OCI-LY7 (cell line): ENCODE measurements around the gene MMRN1. TPM values are rescaled to one million over a fixed set of nuclear protein-coding genes. Genes with fewer than 3 reads are reported as not detected.

Source experiments
- BruUV-seq: library from RNA; stranded (reverse); fragments of 400-500 nt; replicated peaks from 2 replicates; lab custom pipeline; 2021; lab: Mats Ljungman, UMichigan
- CTCF ChIA-PET: fragments of 300-600 bp; sonication (Branson Sonifier 250); formaldehyde crosslinking; loops from one replicate; lab custom pipeline; 2022; ENCODE audit warnings: antibody characterized with exemption; ENCODE audit not compliant: unreplicated experiment; lab: Charles Lee
- POLR2A ChIA-PET: fragments of 300-600 bp; sonication (Branson Sonifier 250); formaldehyde crosslinking; loops from one replicate; lab custom pipeline; 2022; ENCODE audit warnings: antibody characterized with exemption; lab: Charles Lee
- DNase-seq: peaks from one replicate; pipeline ENCODE4 v3.0.0-alpha.2; 2015; ENCODE audit warnings: low spot score
- H2AFZ ChIP-seq: fragments of 200-600 bp; sonication (generic), shearing (Covaris generic); 2 replicates; pipeline ENCODE4 v1.6.1; 2014; ENCODE audit warnings: mild to moderate bottlenecking, antibody characterized with exemption, low read length, moderate library complexity
- H3K27ac ChIP-seq: fragments of 200-600 bp; sonication (generic); 2 replicates; pipeline ENCODE4 v1.5.1; 2014; ENCODE audit warnings: mixed run types, low read depth, mild to moderate bottlenecking, moderate library complexity, low read length, inconsistent platforms; ENCODE audit not compliant: poor library complexity, severe bottlenecking
- H3K36me3 ChIP-seq: fragments of 200-600 bp; sonication (generic); 2 replicates; pipeline ENCODE4 v1.6.1; 2014; ENCODE audit warnings: mild to moderate bottlenecking, antibody characterized with exemption, low read length, moderate library complexity, mixed read lengths; ENCODE audit not compliant: insufficient read depth
- H3K4me1 ChIP-seq: fragments of 200-600 bp; sonication (generic); 2 replicates; pipeline ENCODE4 v1.5.1; 2014; ENCODE audit warnings: mild to moderate bottlenecking, low read length; ENCODE audit not compliant: insufficient read depth, poor library complexity, severe bottlenecking
- H3K4me2 ChIP-seq: fragments of 200-600 bp; sonication (generic); 2 replicates; pipeline ENCODE4 v1.6.1; 2014; ENCODE audit warnings: mild to moderate bottlenecking, low read length
- H3K4me3 ChIP-seq: fragments of 200-600 bp; sonication (generic); 2 replicates; pipeline ENCODE4 v1.5.1; 2014; ENCODE audit warnings: mild to moderate bottlenecking, low read depth, low read length; ENCODE audit not compliant: poor library complexity, severe bottlenecking
- H3K79me2 ChIP-seq: fragments of 200-600 bp; sonication (generic); 2 replicates; pipeline ENCODE4 v1.6.1; 2016; ENCODE audit warnings: low read depth, mild to moderate bottlenecking, low read length, moderate library complexity, mixed read lengths; ENCODE audit not compliant: insufficient read depth
- H3K9me2 ChIP-seq: fragments of 200-600 bp; sonication (generic); 2 replicates; pipeline ENCODE4 v1.6.1; 2016; ENCODE audit warnings: mild to moderate bottlenecking, low read length, mixed read lengths; ENCODE audit not compliant: insufficient read depth
- H3K9me3 ChIP-seq: fragments of 200-600 bp; sonication (generic); 2 replicates; pipeline ENCODE4 v1.6.1; 2014; ENCODE audit warnings: mild to moderate bottlenecking, mixed run types, low read length, mixed read lengths
- H4K20me1 ChIP-seq: fragments of 200-600 bp; sonication (generic); 2 replicates; pipeline ENCODE4 v1.6.1; 2014; ENCODE audit warnings: mild to moderate bottlenecking, antibody characterized with exemption, low read length, moderate library complexity, mixed read lengths; ENCODE audit not compliant: insufficient read depth
- CTCF ChIP-seq: fragments of 200-600 bp; sonication (generic); conservative IDR thresholded peaks from 2 replicates; pipeline ENCODE4 v1.5.1; 2014; ENCODE audit warnings: mild to moderate bottlenecking, antibody characterized with exemption, low read length, moderate library complexity, mixed read lengths
- EZH2phosphoT487 ChIP-seq: fragments of 200-600 bp; sonication (generic); IDR thresholded peaks from 2 replicates; pipeline ENCODE4 v1.6.1; 2018; ENCODE audit warnings: low read depth, borderline replicate concordance, mild to moderate bottlenecking, mixed run types, antibody characterized with exemption, low read length, moderate library complexity, mixed read lengths
- intact Hi-C: fragments of 100-400 bp; cut with micrococcal nuclease; formaldehyde crosslinking; loops from one replicate; pipeline ENCODE4 v1.10.0; 2022; ENCODE audit not compliant: unreplicated experiment
- total RNA-seq, 2 experiments: library from RNA; depleted of rRNA in 1 of 2; stranded (reverse); fragments of >200 nt in 1 of 2; shearing (Covaris generic) in 1 of 2; gene quantifications; 2 replicates each; pipeline ENCODE4 v1.2.3, GENCODE V29; 2014 to 2022

The MMRN1 gene
- total RNA-seq, 2 experiments from 2014 or later, result 0.13 TPM; not detected in 1

DNA sequence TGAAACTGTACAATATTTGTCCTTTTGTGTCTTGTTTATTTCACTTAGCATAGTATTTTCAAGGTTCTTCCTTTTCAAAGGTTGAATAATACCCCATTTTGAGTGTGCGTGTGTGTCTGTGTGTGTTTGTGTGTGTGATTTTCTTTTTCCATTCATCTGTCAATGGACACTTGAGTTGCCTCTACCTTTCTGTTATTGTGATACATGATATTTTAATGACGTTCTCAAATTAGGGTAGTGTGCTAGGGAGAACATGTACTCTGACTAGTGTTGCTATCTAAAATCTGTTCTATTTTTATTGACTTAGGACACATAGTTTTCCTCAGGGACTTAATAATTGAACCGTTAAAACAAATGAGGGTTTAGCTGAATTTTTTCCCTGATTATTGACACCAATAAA is 9.9 kb downstream of the MMRN1 start:
- POLR2A ChIA-PET, result no interaction called here
- BruUV-seq, result no TSS peak

DNA sequence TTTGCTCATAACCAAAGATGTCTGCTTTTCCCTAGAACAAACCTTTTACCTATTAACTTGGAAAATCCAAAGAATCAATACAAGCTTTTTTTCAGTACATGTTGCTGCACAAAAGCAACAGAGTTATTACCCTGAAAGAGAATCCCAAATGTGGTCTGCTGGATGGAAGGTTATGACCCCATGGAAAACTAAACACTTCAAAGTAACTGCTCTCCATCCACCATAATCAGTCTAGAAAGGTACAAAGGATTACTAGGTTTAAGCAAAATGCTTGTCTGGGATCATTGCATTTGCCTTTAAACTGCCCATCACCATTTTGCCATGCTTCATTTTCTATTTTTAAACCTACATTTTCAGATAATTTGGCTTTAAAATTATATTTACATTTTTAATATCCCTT is 11.7 kb downstream of the MMRN1 start:
- CTCF ChIA-PET, result no interaction called here

More for the DNA sequence above, 9.9 kb downstream of the MMRN1 start:
- no peaks in the 10 kb centered on the region for H4K20me1 ChIP-seq
- H3K27ac ChIP-seq, result no peak overlapping the region
- intact Hi-C loops, result loop anchor here (5.0 kb wide), 2 partner anchors 307 to 677 kb away; no protein-coding TSS in a partner anchor
- no peaks in the 10 kb centered on the region for H3K9me3 ChIP-seq
- H3K4me1 ChIP-seq, result no peaks in the 10 kb centered on the region
- no peak overlapping the region for H3K4me2 ChIP-seq
- H3K9me2 ChIP-seq, result no peaks in the 10 kb centered on the region
- H2AFZ ChIP-seq, result no peak overlapping the region
- H3K4me3 ChIP-seq, result no peak overlapping the region
- no peaks in the 10 kb centered on the region for H3K36me3 ChIP-seq
- no peak for DNase-seq
- CTCF ChIA-PET, result no interaction called here
- no peak for TF ChIP-seq CTCF
- TF ChIP-seq EZH2phosphoT487, result no peak
- no peaks in the 10 kb centered on the region for H3K79me2 ChIP-seq

More for the DNA sequence above, 11.7 kb downstream of the MMRN1 start:
- DNase-seq, result no peak
- intact Hi-C loops, result no loop called here
- Histone ChIP-seq H4K20me1 (no peaks in the 10 kb centered on the region), H3K36me3 (no peaks in the 10 kb centered on the region), H3K4me3 (no peak overlapping the region), H3K9me2 (no peaks in the 10 kb centered on the region), H3K9me3 (no peaks in the 10 kb centered on the region), H3K4me1 (no peaks in the 10 kb centered on the region), H3K79me2 (no peaks in the 10 kb centered on the region), H2AFZ (no peak overlapping the region), H3K4me2 (no peak overlapping the region), H3K27ac (no peak overlapping the region)
- TF ChIP-seq EZH2phosphoT487 (no peak), CTCF (no peak)
- no TSS peak for BruUV-seq
- POLR2A ChIA-PET, result no interaction called here
